K562 (cell line): ENCODE measurements around the gene RNPEPL1. TPM values are rescaled to one million over a fixed set of nuclear protein-coding genes. Genes with fewer than 3 reads are reported as not detected.

ENCODE experiments used
- ATAC-seq: fragments of 200-7000 bp; cut with Tn5 transposase; 3 replicates; pipeline ENCODE4 v1.9.1; 2020; ENCODE audit warnings: moderate library complexity
- BruUV-seq: library from RNA; stranded (reverse); fragments of 400-500 nt; replicated peaks from 2 replicates; lab custom pipeline; 2021; lab: Mats Ljungman, UMichigan
- CTCF ChIA-PET: fragments of 300-600 bp; formaldehyde crosslinking; extraction: SDS; loops from one replicate; lab custom pipeline; 2021; ENCODE audit warnings: low intra/inter-chr PET ratio; lab: Yijun Ruan, JAX
- POLR2A ChIA-PET: fragments of 300-600, 350-650 bp; sonication (Branson Sonifier 250); formaldehyde crosslinking; extraction: SDS; loops from one replicate; lab custom pipeline; 2021; ENCODE audit warnings: antibody characterized with exemption, inconsistent platforms; lab: Yijun Ruan, JAX
- DNase-seq, 4 experiments: peaks; one replicate each; pipeline versions ENCODE4 v3.0.0 to v3.0.0-alpha.2; 2011 to 2018; ENCODE audit warnings: low spot score in 3 of 4, mixed read lengths in 3 of 4; ENCODE audit errors: extremely low read depth in 1 of 4
- FAIRE-seq: peaks from 2 replicates; lab custom pipeline; 2011; peaks lifted over from hg19 to GRCh38; lab: Jason Lieb, UNC
- H2AFZ ChIP-seq: 2 replicates; pipeline ENCODE4 v1.6.0; 2011; ENCODE audit warnings: low read depth, low read length, control low read depth, inconsistent platforms
- H3K27ac ChIP-seq: fragments of 200-600 bp; 3 replicates; pipeline ENCODE4 v1.8.0; 2011; ENCODE audit warnings: low read depth, mild to moderate bottlenecking, control low read depth, inconsistent platforms, low read length, moderate library complexity, mixed read lengths; ENCODE audit errors: extremely low read depth
- H3K27me3 ChIP-seq, 2 experiments: fragments of 300-600 bp in 1 of 2; 2 replicates in 1 of 2; 3 replicates in 1 of 2; pipeline versions ENCODE4 v1.6.0 to v1.8.0; 2011; ENCODE audit warnings: inconsistent platforms in 2 of 2, low read length in 2 of 2, mild to moderate bottlenecking in 1 of 2, mixed read lengths in 1 of 2, moderate library complexity in 1 of 2; ENCODE audit not compliant: control insufficient read depth in 2 of 2, insufficient read depth in 2 of 2
- H3K36me3 ChIP-seq: fragments of 300-600 bp; 3 replicates; pipeline ENCODE4 v1.8.0; 2011; ENCODE audit warnings: mild to moderate bottlenecking, low read length, inconsistent platforms; ENCODE audit not compliant: control insufficient read depth, insufficient read depth
- H3K4me1 ChIP-seq, 2 experiments: fragments of 200-600 bp in 1 of 2; replicated peaks in 1 of 2; 2 replicates in 1 of 2; 3 replicates in 1 of 2; pipeline versions ENCODE4 v1.5.1 to v1.8.0; 2011; ENCODE audit warnings: inconsistent platforms in 2 of 2, low read length in 2 of 2, mild to moderate bottlenecking in 1 of 2, mixed read lengths in 1 of 2, moderate library complexity in 1 of 2; ENCODE audit not compliant: control insufficient read depth in 2 of 2, insufficient read depth in 2 of 2
- H3K4me2 ChIP-seq: 2 replicates; pipeline ENCODE4 v1.6.1; 2011; ENCODE audit warnings: low read length, control low read depth, inconsistent platforms, mixed read lengths; ENCODE audit not compliant: insufficient read depth
- H3K4me3 ChIP-seq: fragments of 200-600 bp; sonication (generic), shearing (Covaris generic); 2 replicates; pipeline ENCODE4 v1.5.1; 2016; ENCODE audit warnings: control low read depth, inconsistent platforms
- H3K79me2 ChIP-seq: fragments of 200-600 bp; 3 replicates; pipeline ENCODE4 v1.8.0; 2011; ENCODE audit warnings: low read length, inconsistent platforms; ENCODE audit not compliant: control insufficient read depth, insufficient read depth
- H3K9ac ChIP-seq, 2 experiments: 2 replicates each; pipeline versions ENCODE4 v1.6.0 to v1.6.1; 2011; ENCODE audit warnings: low read depth in 2 of 2, low read length in 2 of 2, control low read depth in 1 of 2, inconsistent platforms in 1 of 2, mild to moderate bottlenecking in 1 of 2, mixed read lengths in 1 of 2; ENCODE audit not compliant: insufficient read depth in 1 of 2
- H3K9me1 ChIP-seq: one replicate; pipeline ENCODE4 v1.6.0; 2011; ENCODE audit warnings: inconsistent platforms, mild to moderate bottlenecking, low read length, moderate library complexity; ENCODE audit not compliant: control insufficient read depth, insufficient read depth
- H3K9me3 ChIP-seq: replicated peaks from 2 replicates; pipeline ENCODE4 v1.5.1; 2011; ENCODE audit warnings: low read depth, low read length, inconsistent platforms; ENCODE audit not compliant: control insufficient read depth, insufficient read depth
- H4K20me1 ChIP-seq: replicated peaks from 2 replicates; pipeline ENCODE4 v1.6.1; 2011; ENCODE audit warnings: low read length, inconsistent platforms, mixed read lengths; ENCODE audit not compliant: control insufficient read depth, insufficient read depth
- BDP1 ChIP-seq: IDR thresholded peaks from 3 replicates; pipeline ENCODE4 v1.6.1; 2011; ENCODE audit not compliant: insufficient read length, insufficient read depth
- HDAC2 ChIP-seq: fragments of 450-650 bp; IDR thresholded peaks from 2 replicates; pipeline ENCODE4 v1.6.1; 2016; ENCODE audit warnings: mild to moderate bottlenecking
- ILK ChIP-seq: fragments of 450-650 bp; IDR thresholded peaks from 2 replicates; pipeline ENCODE4 v1.6.1; 2016; ENCODE audit warnings: missing genetic modification characterization, low read depth, mild to moderate bottlenecking, missing compliant biosample characterization, moderate library complexity, borderline replicate concordance
- MIER1 ChIP-seq: fragments of 450-650 bp; IDR thresholded peaks from 2 replicates; pipeline ENCODE4 v1.6.1; 2016; ENCODE audit warnings: antibody characterized with exemption, mild to moderate bottlenecking, low read depth
- NFE2L1 ChIP-seq: fragments of 450-650 bp; IDR thresholded peaks from 2 replicates; pipeline ENCODE4 v1.6.1; 2016; ENCODE audit warnings: missing genetic modification characterization, low read depth, mild to moderate bottlenecking, missing compliant biosample characterization, moderate library complexity, borderline replicate concordance
- NUFIP1 ChIP-seq: fragments of 450-650 bp; IDR thresholded peaks from 2 replicates; pipeline ENCODE4 v1.6.1; 2018; ENCODE audit not compliant: partially characterized antibody
- POLR2AphosphoS2 ChIP-seq: IDR thresholded peaks from 2 replicates; pipeline ENCODE4 v1.6.1; 2012; ENCODE audit warnings: low read length, improper control_type of control experiment
- ZBTB11 ChIP-seq, 3 experiments: fragments of 200-800 bp in 1 of 3; fragments of 250-450 bp in 1 of 3; fragments of 450-650 bp in 1 of 3; sonication (Bioruptor Pico) in 1 of 3; sonication (Bioruptor generic) in 1 of 3; formaldehyde crosslinking in 1 of 3; IDR thresholded peaks; 2 replicates each; pipeline versions ENCODE4 v1.6.1 to v1.8.0; 2016 to 2022; ENCODE audit warnings: mild to moderate bottlenecking in 2 of 3, missing genetic modification characterization in 2 of 3, missing compliant biosample characterization in 1 of 3, moderate library complexity in 1 of 3
- ZNF592 ChIP-seq: fragments of 450-650 bp; IDR thresholded peaks from 2 replicates; pipeline ENCODE4 v1.6.1; 2017; ENCODE audit warnings: antibody characterized with exemption, mild to moderate bottlenecking
- ZNF668 ChIP-seq: fragments of 250-450 bp; sonication (Bioruptor Pico); IDR thresholded peaks from 2 replicates; pipeline ENCODE4 v1.8.0; 2022; ENCODE audit warnings: mild to moderate bottlenecking, inconsistent platforms
- ZNF75A ChIP-seq: fragments of 450-650 bp; formaldehyde crosslinking; IDR thresholded peaks from 2 replicates; pipeline ENCODE4 v1.4.0; 2020; ENCODE audit warnings: mild to moderate bottlenecking
- ZNF766 ChIP-seq: fragments of 200-800 bp; sonication (Bioruptor generic); conservative IDR thresholded peaks from 2 replicates; pipeline ENCODE4 v1.6.1; 2016; ENCODE audit warnings: missing genetic modification characterization, missing compliant biosample characterization
- WGBS: fragments of 100-300 bp; shearing (Covaris generic); methylation state at CpG from one replicate; pipeline ENCODE4 v1.1.6; 2016; ENCODE audit warnings: low coverage, mixed read lengths; ENCODE audit not compliant: insufficient coverage; ENCODE audit errors: missing lambda C conversion rate; 5-methylcytosine and 5-hydroxymethylcytosine counted together
- in situ Hi-C: fragments of 300-500 bp; cut with MboI; formaldehyde crosslinking; loops from 4 replicates; pipeline ENCODE4 v1.15.0; 2018; ENCODE audit warnings: inconsistent platforms, mixed read lengths
- intact Hi-C: fragments of 100-400 bp; cut with micrococcal nuclease; formaldehyde crosslinking; loops from 2 replicates; pipeline ENCODE4 v1.14.2; 2022
- polyA plus RNA-seq, 8 experiments: library from polyadenylated mRNA; depleted of rRNA in 4 of 8; stranded (reverse) in 5 of 8; unstranded in 3 of 8; fragments of >200 nt; fragmentation: Nextera tagmentation in 2 of 8; fragmentation: Illumina TruSeq in 1 of 8; extraction: Ambion mirVana in 2 of 8; extraction: Trizol in 1 of 8; gene quantifications; 2 replicates each; pipeline versions ENCODE4 v1.2.1 to v1.2.3, GENCODE V29; 2011 to 2014; ENCODE audit warnings: inconsistent platforms in 1 of 8, missing spikeins in 1 of 8
- total RNA-seq, 7 experiments: library from RNA; depleted of rRNA in 6 of 7; stranded (reverse); fragments of >200 nt in 6 of 7; fragmentation: Illumina TruSeq in 2 of 7; extraction: Trizol in 2 of 7; gene quantifications; 2 replicates each; pipeline versions ENCODE4 v1.2.1 to v1.2.3, GENCODE V29; 2011 to 2021; ENCODE audit warnings: low replicate concordance in 1 of 7

The RNPEPL1 gene
- total and polyA plus RNA-seq, 9 of the 15 experiments (the other 6 are each of a cell fraction or from before 2014, with no cell fraction given), result 0.07 to 38.7 (median 5.6) TPM

DNA sequence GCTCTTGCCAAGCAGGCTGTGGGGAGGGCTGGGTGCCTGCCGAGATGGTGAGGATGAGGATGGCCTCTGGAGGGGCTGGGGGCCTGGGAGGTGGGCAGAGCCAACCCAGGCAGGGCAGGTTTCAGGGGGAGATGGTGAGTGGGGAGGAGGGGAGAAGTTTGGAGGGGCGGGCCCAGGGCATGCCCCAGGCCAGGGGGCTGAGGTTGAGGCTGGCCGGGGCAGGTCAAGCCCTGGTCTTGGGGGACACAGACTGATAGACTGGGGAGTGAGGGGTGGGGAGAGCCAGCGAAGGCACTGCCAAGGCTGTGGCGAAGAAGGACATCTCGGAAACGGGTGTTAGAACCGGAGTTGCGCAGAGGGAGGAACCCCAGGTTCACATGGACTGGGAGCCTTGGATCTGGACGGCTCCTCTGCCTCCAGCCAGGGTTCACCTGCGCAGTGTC is 30.9 kb downstream of the RNPEPL1 start:
- H3K9ac ChIP-seq, result no peak overlapping the region
- peaks cover 0 to 38% of the 10 kb centered on the region in 2 experiments; a peak in 2 of 5 replicates for H3K4me1 ChIP-seq
- TF ChIP-seq ZBTB11 (CRISPR knock-in tag; IDR thresholded peaks at IDR 0.05), result no peak
- no peak for TF ChIP-seq ZNF592
- TF ChIP-seq BDP1, result no peak
- TF ChIP-seq POLR2AphosphoS2, result no peak
- no peak for TF ChIP-seq ZNF766
- TF ChIP-seq ZNF668 (CRISPR knock-in tag), result no peak
- TF ChIP-seq ILK (tag), result no peak
- no peak for TF ChIP-seq NUFIP1
- no peak for TF ChIP-seq NFE2L1 (tag)
- no peak for TF ChIP-seq MIER1
- no peak for TF ChIP-seq HDAC2
- TF ChIP-seq ZNF75A (CRISPR knock-in tag), result no peak
- no peaks in the 10 kb centered on the region for H3K79me2 ChIP-seq
- H3K9me1 ChIP-seq, result no peaks in the 10 kb centered on the region
- in situ Hi-C loops (no loop called here), intact Hi-C loops (no loop called here)
- ATAC-seq, result no peak
- no peak overlapping the region for H3K4me3 ChIP-seq
- no peaks in the 10 kb centered on the region for H3K27me3 ChIP-seq
- H3K9me3 ChIP-seq, result no peaks in the 10 kb centered on the region
- CTCF ChIA-PET, result no interaction called here
- whole genome bisulfite sequencing, result 89% methylated on average over 3 of the region's 11 CpGs
- H3K4me2 ChIP-seq, result no peak overlapping the region
- BruUV-seq, result no TSS peak
- H4K20me1 ChIP-seq, result no peaks in the 10 kb centered on the region
- no peak overlapping the region for H3K27ac ChIP-seq
- POLR2A ChIA-PET, result interaction anchor here (1.4 kb wide), 1 partner anchor 12 kb away, joined by 3 read pairs; the partner anchor contains the start of gene CAPN10
- peaks cover 6% of the 10 kb centered on the region; the same call in 1 of the 3 replicates for H3K36me3 ChIP-seq
- no peak for DNase-seq
- no peak for FAIRE-seq
- H2AFZ ChIP-seq, result no peak overlapping the region
